GM03348 (cell line): ENCODE data around the gene PTH1R.

ENCODE experiments used
- DNase-seq: peaks from one replicate; pipeline ENCODE4 v3.0.0; 2012; ENCODE audit warnings: low spot score

Gene PTH1R

DNA sequence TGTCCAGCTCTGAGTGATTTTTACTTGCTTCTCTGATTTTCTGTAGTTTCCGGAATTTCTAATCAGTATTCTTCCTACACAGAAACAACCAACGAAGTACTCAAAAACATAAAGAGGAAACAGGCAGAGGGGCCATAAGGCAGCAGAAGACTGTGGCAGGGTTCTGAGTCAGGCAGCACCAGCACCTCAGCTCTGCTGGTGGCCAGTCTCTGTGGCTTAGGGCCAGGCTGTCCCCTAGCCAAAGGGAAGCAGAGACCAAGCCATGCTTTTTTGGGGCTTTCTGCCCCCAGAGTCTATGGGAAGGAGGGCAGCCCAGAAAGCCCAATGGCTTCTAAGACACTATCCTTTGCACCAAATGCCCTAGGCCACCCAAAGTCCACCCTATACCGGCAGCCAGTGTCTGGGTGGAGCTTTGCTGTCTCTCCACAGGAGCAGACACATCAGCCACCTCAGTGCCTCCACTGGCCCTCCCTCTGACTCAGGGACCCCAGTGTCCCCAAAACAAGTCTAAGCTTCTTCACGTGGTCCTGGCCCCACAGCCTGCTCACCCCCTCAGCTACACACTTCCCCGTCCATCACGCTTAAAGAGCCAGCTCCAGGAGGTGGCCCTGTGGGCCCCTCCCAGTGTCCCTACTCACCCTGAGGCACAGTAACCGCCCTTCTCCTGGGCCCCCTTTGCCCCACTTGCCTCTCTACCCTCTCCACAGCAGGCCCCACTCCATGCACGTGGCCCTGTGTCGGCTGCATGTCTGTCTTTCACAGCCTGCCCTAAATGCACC lies 52.8 kb downstream of the PTH1R start:
- no peak for DNase-seq

DNA sequence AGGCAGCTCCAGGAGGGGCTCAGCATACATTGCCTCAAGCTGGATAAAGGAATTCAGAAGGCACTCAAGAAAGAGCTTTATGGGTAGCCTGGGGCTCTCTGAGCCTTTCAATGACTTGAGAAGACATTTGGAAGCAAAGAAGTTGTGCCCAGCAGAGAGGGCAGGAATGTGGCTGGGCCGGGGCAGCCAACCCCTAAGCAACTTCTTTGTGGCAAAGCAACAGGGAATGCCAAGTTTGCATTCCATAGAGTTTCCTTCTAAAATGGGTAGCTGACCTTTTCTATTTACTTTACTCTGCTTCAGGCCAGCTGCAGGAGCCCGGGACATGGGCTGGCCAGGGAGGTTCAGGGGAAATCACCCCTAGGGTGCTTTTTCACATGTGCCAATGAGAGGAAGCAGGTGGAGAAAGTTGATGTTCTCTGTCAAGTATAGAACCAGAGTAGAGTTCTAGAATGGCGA lies 53.5 kb downstream of the PTH1R start:
- no peak for DNase-seq

DNA sequence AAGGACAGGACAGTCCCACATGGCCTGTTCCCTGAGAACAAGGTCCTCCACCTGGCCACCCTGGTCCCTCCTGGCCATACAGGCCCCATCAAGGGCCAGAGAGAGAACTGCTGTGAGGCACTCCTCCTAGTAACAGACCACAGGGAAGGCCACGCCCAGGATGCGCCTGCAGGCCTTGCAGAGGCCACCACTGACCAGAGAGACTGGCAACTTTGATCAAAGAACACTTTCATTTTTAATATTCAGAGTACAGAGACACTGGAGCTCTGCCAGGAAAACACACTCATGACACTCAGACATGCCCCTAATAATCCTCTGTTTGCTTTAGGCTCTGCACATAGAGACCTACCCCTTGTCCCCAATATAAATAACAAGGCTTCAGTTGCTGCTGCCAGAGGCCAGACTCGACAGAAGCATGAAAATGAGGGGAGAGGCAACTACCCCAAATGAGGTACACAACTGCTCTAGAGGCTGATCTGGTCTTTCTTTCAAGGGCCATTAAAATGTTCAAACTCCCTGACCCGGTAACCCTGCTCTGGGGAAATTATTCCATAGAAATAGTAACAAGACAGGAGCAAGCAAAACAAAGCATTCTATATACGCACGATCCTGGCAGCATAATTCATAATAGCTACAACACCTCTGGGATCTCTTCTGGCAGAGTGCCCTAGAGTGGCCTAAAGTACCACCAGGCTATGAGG lies 54.3 kb downstream of the PTH1R start:
- DNase-seq, result peak; percentile 36

DNA sequence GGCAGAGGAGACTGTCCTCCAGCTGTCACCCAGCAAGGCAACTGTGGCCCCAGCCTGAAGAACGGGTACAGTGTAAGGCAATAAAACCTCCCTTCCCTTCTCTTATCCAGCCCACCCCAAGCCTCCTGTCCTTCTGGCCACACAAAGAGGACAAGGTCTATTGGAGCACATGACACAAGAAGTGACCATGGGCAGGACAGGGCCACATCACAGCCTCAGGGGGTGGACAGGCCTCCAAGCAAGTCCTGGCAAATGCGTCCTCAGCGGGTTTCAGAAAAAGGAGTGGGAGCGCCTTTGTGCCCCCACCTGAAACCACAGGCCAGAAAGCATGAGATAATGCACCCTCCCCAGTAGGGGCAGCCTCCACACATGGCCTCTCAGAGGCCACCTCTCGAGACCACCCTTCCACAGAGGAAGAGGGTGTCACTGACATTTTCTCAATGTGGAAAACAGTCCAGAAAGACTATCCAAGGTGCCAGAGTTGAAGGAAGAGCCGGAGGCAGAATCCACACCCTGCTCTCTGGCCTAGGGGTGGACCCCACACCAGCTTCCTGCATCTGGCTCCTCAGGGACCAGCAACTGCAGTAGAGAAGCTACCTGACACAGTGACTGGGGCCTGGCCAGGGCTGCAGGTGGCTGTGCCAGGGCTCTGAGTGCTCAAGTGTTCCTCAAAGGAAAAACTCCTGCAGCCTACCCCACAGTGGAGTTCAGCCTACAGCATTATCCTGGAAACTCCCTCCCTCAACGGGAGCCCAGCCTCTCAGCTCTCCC lies 55.1 kb downstream of the PTH1R start:
- no peak for DNase-seq

DNA sequence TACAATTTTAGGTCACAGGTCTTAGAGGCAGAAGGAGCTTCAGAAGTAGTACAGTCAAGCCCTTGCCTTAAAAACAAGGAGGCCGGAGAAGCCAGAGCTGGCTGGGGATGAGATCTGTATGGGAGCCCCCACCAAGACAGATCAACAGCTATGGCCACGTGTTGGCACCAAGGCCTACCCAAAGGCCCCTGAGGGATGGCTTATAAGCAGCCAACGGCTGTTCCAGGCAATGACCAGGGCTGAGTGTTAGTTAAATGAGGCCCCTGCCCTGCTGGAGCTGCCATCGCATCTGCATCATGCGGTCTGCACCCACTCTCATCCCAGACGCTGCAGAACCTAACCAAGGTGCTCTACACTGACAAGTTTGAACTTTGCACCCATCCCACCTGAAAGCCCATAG lies 55.7 kb downstream of the PTH1R start:
- DNase-seq, result no peak

DNA sequence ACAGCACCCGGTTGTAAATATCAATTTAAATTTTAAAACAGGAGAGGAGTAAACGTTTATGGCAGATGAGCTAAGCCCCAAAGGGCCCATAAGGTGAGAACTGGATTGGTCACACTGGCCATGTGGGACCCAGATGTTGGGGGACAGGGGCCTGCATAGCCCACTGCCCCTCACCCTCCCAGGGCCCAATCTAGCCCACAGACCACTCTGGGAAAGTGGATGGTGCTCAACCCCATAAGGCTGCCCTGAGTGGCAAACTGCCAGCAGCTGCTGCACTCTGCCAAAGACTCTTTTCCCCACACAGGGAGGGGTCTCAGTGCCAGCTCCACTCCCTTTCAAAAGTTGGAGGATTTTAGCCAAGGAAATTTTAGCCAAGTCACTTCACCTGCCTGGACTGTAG lies 56.6 kb downstream of the PTH1R start:
- DNase-seq, result no peak

DNA sequence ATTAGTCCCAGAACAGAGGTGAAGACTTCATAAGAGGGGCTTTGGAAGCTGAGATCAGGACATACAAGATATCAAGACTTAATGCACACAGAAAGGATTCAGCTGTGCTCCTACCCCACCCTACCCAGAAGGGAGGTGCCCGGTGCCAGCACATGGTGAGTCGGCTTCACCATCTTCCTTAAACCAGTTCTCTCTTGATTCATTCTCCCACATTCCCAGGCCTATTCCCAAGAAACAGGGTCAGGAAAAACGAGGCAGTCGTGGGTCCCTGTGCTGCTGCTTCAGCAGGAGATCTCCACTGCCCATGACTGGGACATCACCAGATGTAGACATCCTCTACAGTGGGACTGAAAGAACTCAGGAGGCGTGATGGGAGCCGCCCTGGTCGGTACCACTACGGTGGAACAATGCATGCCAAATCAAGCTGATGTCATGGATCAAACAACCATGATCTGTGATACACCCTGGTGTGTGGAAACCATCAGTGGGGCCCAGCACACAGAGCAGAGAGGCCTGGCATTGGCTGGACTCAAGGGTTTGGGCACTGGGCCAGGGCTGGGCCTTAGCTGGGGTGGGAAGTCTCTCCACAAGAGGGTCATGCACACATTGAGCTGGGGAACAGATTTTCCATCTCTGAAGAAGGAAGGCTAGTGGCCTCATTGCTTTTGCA lies 57.1 kb downstream of the PTH1R start:
- DNase-seq, result peak; percentile 40

DNA sequence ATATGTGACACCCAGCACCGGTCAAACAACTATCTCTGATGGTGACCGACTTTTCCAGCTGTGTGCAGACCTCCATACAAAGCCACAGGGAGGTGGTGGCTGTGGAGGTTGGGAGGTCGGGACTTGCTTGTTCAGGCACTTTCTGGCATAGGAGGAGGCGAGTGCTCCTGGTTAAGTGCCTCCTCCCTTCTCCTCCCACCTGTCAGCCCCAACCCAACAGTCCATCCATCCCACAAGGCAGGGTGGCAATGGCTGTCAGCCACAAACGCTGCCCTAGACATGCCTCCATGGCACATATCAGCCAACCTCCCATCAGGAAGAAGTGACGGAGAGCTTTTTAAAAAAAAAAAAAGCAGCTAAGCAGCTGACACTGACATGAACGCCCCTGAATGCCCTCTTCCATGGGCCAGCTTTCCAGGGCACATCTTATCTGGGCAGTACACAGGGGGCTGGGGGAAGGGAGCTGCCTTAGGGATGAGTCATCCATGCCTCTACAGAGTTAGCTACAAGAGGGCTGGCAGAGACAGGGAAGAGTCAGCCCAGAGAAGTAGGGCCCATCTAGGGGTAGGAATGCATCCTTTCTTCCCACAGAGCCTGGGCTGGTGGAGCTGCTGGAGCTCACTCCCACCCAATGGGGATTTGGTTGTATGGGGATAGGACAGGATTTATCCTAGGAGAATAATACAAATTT lies 57.8 kb downstream of the PTH1R start:
- peak; percentile 96 for DNase-seq

DNA sequence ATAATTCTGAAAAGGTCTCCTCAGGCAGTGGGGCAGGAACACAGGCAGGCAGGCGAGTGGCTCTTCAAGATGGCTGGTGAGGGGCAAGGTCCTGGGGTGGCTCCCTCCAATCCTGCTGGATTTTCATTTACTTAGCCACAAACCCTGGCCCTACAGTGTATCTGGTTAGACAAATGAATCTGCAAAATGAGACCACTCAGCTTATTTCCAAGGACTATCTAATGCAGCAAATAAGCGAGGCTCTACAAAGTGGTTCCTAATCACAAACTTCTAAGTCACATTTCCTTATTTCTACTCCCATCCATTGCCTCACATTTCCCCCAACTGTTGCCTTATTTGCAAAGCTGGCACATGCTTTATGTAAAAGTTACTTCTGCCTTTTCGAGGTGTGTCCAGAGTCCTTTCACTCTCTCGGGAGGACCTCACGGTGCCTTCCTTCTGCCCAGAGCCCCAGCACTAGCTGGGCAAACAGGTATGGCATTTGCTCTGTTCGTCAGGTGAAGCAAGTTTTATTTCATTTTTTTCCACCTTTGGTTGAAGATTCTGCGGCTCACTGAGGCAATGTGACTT lies 58.6 kb downstream of the PTH1R start:
- DNase-seq, result no peak

DNA sequence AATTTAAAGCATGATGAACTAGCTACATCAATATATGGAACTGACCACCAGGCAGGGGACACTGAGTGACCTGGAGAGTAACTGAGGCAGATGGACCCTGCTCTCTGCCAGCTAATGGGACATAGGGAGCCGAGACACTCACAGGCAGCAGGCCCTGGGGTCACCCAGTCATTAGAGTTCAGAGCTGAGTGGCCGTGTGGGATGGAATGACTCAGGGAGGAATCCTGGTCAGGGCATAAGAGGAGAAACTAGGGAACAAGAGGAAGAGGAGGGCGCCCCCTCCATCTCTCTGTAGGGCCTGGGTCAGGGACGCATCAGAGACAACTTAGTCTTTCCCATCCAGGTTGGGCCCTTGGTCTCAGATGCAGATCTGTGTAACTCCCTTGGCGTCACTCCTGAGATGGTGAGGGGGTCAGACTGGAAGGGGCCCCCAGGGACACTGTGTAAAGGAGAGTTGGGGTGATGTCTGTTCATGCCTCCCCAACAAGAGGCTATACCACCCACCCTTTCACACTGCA lies 59.3 kb downstream of the PTH1R start:
- peak; percentile 53 for DNase-seq

DNA sequence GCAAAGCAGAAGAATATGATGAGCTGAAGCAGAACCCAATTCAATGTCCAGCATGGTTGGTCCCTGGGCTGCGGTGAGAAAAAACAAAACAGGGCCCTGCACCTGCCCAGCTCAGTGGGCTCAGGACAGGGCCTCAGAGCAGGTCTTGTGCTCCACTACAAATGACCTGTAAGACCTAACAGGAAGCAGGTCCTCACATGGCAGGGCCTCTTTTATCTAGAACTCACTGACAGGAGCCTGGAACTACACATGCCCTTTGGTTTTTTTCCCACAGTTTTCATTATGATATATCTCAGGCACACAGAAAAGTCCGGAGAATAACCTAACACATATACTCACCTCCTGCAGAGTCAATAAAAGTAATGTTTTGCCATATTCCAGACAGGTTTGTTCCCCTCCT lies 60.6 kb downstream of the PTH1R start:
- no peak for DNase-seq

DNA sequence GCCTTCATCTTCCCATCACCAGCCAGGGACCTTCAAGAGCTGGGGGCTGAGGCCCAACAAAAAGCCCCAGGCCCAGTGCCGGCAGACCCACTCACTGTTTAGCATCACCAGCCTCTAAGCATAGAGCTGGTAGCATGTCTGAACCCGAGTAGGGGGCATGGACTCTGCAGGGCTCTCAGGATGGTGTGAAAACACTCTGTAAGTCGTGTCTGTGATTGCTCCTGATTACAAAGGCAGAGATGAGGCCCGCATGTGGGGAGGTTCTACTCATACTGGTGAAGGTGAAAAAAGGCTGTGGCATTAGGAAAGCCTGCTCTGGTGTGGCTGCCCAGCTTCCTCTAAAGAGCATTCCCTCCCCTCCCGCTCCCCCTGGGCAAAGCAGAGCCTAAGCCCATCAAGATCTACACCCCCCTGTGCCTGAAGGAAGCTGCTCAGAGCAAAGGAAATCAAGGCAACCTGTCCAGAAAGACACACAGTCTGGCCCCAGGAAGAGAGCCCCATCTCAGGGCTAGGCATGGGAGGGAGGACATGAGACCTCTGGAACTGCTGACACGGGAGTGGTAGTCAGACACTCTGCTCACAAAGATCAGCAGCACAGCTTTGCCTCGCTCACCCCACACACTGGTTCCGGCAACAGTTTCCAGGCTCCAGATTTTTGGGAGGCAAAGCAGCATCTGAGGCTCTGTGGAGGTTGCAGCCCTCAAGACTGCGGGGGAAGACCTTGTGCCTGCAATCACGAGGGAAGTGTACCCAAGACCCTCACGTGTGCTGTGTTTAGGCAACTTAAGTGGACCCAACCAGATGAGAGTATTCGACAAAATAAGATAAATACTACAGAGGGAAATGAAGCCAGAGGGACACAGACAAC lies 62.3 kb downstream of the PTH1R start:
- DNase-seq, result no peak

DNA sequence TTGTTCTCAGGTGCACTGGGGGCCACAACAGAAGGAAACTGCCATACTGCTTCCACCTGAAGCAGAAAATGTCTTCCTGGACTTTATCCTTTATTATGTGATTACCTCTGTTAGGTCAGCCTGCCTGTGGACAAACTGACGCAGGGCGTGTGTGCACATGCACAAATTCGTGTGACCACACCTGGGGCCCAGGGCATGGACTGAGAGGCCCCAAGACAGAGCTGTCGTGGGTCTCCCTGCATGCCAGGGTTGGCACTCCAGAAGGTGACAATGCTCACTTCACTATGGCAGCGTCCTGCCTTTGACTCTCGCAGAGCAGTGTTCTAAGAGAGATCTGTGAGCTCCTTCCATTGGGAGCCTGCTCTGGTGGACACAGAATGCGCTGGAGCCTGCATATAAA lies 64.6 kb downstream of the PTH1R start:
- DNase-seq, result no peak

DNA sequence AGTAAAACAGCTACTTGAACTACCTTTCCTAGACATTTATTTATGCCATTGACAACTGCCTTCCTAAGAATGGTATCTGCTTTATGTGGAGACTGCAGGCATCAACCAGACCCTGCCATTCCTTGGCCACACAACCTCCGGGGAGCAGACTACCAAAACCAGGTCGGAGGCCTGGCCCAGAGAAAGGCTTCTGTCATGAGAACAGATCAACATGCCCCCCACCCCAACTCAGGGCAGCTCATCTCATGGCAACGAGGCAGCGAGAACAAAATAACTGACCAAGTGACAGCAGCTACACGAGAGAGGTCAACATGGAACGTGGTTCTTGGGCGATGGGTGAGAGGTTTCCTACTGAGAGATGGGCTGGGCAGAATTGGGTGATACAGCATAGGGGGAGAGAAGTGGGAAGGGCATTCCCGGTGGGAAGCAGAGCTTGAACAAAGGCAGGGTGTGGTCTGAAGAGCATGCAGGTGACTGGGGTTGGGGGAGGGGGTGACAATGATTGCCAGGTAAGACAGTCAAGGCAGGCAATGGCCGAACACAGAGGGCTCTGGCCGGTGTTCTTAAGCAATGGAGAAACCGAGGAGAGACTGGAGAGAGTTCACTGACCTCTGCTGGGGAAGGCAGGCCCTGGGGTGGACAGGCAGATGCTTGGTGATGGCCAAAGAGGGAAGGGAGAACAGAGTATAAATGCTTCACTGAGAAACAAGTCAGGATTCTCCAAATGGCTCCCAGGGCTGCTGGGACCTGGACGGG lies 65.1 kb downstream of the PTH1R start:
- no peak for DNase-seq

DNA sequence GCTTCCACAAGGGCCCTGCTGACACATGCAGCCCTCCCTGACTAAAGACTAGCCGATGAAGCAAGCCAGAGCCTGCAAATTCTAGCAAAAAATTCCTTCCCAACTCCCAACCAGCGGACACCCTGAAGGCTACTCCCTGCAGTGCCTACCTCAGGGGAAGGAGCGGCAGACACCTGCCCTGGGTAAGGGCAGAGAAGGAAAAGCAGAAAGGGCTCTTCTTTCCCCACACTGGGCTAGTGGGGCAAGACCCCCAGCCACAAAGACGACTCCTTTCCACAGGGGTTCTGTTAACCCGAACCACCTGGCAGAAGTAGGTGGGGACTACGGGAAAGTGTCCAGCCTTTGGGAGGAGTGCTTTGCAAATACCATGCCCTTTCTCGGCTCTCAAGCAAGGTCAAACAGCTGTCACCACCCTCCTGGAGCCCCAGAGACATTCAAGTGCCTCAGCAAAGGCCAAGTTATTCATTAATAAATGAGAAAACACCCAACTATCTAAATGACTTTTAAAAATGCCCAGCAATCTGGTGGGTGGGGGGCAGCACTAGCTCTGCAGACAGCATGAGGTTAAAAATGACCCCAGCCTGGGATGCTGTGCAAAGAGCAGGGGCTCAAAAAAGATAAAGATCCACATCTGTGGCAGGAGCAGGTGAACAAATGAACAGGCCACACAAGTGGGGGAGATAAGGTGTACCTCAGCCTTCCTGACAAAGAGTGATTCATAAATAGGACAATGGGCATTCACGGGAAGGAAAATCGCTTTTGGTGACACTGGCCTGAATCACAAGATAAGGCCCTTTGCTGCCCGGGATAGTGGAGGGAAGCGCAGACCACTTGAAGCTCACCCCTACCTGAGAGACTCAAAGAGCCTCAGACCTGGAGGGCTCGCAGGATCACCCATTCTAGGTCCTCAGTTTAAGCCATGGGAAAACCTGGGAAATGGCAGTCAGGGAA lies 66.0 kb downstream of the PTH1R start:
- DNase-seq, result no peak

DNA sequence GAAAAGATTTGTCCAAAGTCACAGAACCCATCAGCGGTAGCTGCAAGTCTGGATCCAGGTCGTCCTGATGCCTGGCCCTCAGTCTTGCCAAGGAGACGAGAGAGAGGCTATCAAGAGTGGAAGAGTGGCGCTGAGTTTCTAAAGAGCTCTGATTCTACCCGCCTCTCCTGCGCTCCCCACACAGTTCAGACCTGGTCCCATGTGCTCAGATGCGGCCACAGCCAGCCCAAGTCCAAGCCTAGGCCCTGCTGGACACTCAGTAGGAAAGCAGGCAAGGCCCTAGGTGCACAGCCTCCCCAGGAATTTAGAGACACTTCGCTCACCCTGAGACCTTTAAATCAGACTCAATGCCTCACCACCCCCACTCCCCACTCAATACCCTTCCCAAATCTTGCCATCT lies 66.7 kb downstream of the PTH1R start:
- no peak for DNase-seq

DNA sequence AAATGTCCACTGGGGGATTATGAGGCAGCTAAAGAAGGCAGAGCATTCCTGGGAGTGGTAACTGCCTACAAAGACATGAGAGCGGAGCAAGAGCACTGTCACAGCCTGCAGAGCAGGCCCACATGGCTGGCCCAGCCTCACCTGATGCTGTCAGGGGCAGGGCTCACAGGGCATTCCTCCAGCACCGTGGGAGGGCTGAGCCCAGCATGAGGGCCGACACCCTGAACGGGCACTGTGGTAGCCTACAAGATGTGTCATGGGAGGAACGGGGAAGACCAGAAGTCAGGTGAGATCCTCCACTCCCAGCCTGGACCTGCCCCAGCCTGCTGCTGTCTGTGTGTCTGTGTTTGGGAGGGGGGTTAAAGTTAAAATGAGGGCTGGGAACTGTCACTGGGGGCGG lies 68.9 kb downstream of the PTH1R start:
- no peak for DNase-seq

DNA sequence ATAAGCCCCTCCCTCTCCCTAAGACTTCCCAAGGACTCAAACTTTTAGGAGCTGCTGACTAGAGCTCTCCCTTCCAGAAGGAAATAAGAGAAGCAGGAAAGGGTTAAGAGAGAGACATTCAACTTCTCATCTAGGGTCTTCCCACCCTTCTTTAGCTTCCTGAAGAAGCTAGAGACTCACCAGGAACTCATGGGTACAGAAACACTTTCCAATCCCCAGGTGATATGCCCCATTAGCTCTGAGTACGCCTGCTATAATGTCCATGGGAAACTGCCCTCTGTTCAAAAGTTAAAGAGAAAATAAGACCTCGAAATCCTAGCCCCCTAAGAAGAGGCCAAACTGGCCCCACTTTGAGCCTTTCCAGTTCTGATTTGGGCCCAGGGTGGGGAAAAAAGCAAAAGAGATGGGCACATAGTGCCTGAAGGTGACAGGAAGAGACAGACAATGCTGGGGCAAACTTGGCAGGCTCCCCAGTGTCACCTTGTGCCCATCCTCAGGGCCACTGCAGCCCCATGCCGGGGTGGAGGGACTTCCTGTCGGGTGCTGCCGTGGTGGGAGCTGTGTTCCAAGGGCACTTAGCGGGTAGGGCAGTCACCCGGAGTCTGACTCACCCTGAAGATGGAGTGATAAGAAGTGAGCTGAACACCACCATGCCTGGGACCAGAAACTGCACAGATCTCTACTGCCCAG lies 69.5 kb downstream of the PTH1R start:
- peak; percentile 63 for DNase-seq
